Measurements from ENCODE around the gene VAV1. TPM values are rescaled to one million over a fixed set of nuclear protein-coding genes. Genes with fewer than 3 reads are reported as not detected.

The VAV1 gene
- total RNA-seq, 1 experiment from 2014 or later: 0.83 TPM

- TF ChIP-seq SOX15 (CRISPR knock-in tag; IDR thresholded peaks at IDR 0.05): no peak
- peak; percentile 38; the same call in 1 of the 2 replicates for TF ChIP-seq ETV6 (CRISPR knock-in tag; IDR thresholded peaks at IDR 0.05)
- no peak for TF ChIP-seq ERG (CRISPR knock-in tag; IDR thresholded peaks at IDR 0.05)
- TF ChIP-seq IRF2 (CRISPR knock-in tag; IDR thresholded peaks at IDR 0.05; ENCODE audit: borderline replicate concordance, low read depth): no peak
- TF ChIP-seq FOXJ3 (CRISPR knock-in tag; IDR thresholded peaks at IDR 0.05; ENCODE audit: borderline replicate concordance): no peak
- TF ChIP-seq ZNF423 (CRISPR knock-in tag; IDR thresholded peaks at IDR 0.05): 0 out of 2 replicates have a peak, but pooled peaks have one; percentile 61
- no peak for TF ChIP-seq HMGA2 (CRISPR knock-in tag; IDR thresholded peaks at IDR 0.05)
- TF ChIP-seq OVOL2 (CRISPR knock-in tag; IDR thresholded peaks at IDR 0.05; ENCODE audit: borderline replicate concordance): no peak
- TF ChIP-seq ZNF121 (CRISPR knock-in tag; IDR thresholded peaks at IDR 0.05): no peak
- peak; percentile 62; the same call in 1 of the 2 replicates for TF ChIP-seq GABPB1 (CRISPR knock-in tag; IDR thresholded peaks at IDR 0.05)
- peak; percentile 65; the same call in 1 of the 2 replicates for TF ChIP-seq HMGXB4 (CRISPR knock-in tag; IDR thresholded peaks at IDR 0.05)
- TF ChIP-seq ZNF138 (CRISPR knock-in tag; conservative IDR thresholded peaks at IDR 0.05): no peak
- TF ChIP-seq TEAD1 (CRISPR knock-in tag; IDR thresholded peaks at IDR 0.05): peak; percentile 88
- no peak for TF ChIP-seq ZSCAN18 (CRISPR knock-in tag; IDR thresholded peaks at IDR 0.05)
- TF ChIP-seq TP53 (CRISPR knock-in tag; IDR thresholded peaks at IDR 0.05): no peak
- TF ChIP-seq NFE2L1 (CRISPR knock-in tag; IDR thresholded peaks at IDR 0.05): peak; percentile 15; the same call in 1 of the 2 replicates
- peak; percentile 72; the same call in 1 of the 2 replicates for TF ChIP-seq FOXK1 (CRISPR knock-in tag; IDR thresholded peaks at IDR 0.05)
- 0 out of 2 replicates have a peak, but pooled peaks have one; percentile 37 for TF ChIP-seq ZNF232 (CRISPR knock-in tag; IDR thresholded peaks at IDR 0.05)
- no peak for TF ChIP-seq CREB1 (CRISPR knock-in tag; IDR thresholded peaks at IDR 0.05)
- TF ChIP-seq ZNF416 (CRISPR knock-in tag; IDR thresholded peaks at IDR 0.05): no peak
- TF ChIP-seq TEAD4 (CRISPR knock-in tag; IDR thresholded peaks at IDR 0.05): 0 out of 2 replicates have a peak, but pooled peaks have one; percentile 28
- no peak for TF ChIP-seq ATF6 (CRISPR knock-in tag; IDR thresholded peaks at IDR 0.05)
- TF ChIP-seq AFF4 (CRISPR knock-in tag; IDR thresholded peaks at IDR 0.05; ENCODE audit: borderline replicate concordance): no peak
- no peak for TF ChIP-seq CBFB (CRISPR knock-in tag; IDR thresholded peaks at IDR 0.05; ENCODE audit: low read depth)
- no peak for TF ChIP-seq PRDM15 (CRISPR knock-in tag; IDR thresholded peaks at IDR 0.05)
These were observed 19.1 kb upstream of the VAV1 start (continued) for GRCh38 chr19:6753178-6754031.
